Measurements from ENCODE around the gene KDM4C. TPM values are rescaled to one million over a fixed set of nuclear protein-coding genes. Genes with fewer than 3 reads are reported as not detected.

The KDM4C gene
- total and polyA plus RNA-seq, 2 of the 8 experiments (the other 6 are each of a cell fraction or from before 2014, with no cell fraction given): 13.0 to 26.1 TPM

DNA sequence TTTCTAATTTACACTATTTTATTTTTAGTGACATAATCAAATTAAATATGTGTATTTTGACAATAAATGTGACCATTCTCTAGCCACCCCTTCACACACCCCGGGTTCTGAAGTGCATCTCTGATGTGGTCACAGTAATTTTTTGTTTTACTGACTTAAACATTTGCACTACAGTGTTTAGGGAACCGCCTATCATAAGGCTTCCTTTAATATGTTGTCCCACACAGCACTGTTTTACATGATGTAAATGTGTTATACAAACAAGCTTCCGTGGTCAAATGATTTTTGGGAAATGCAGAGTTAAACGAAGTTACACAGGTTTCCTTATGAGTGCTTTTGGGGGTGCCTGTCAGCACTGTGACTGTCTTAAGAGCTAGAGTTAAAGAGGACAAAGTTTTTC, 86.5 kb downstream of the KDM4C start (continued):
- TF ChIP-seq, protein P1, sequence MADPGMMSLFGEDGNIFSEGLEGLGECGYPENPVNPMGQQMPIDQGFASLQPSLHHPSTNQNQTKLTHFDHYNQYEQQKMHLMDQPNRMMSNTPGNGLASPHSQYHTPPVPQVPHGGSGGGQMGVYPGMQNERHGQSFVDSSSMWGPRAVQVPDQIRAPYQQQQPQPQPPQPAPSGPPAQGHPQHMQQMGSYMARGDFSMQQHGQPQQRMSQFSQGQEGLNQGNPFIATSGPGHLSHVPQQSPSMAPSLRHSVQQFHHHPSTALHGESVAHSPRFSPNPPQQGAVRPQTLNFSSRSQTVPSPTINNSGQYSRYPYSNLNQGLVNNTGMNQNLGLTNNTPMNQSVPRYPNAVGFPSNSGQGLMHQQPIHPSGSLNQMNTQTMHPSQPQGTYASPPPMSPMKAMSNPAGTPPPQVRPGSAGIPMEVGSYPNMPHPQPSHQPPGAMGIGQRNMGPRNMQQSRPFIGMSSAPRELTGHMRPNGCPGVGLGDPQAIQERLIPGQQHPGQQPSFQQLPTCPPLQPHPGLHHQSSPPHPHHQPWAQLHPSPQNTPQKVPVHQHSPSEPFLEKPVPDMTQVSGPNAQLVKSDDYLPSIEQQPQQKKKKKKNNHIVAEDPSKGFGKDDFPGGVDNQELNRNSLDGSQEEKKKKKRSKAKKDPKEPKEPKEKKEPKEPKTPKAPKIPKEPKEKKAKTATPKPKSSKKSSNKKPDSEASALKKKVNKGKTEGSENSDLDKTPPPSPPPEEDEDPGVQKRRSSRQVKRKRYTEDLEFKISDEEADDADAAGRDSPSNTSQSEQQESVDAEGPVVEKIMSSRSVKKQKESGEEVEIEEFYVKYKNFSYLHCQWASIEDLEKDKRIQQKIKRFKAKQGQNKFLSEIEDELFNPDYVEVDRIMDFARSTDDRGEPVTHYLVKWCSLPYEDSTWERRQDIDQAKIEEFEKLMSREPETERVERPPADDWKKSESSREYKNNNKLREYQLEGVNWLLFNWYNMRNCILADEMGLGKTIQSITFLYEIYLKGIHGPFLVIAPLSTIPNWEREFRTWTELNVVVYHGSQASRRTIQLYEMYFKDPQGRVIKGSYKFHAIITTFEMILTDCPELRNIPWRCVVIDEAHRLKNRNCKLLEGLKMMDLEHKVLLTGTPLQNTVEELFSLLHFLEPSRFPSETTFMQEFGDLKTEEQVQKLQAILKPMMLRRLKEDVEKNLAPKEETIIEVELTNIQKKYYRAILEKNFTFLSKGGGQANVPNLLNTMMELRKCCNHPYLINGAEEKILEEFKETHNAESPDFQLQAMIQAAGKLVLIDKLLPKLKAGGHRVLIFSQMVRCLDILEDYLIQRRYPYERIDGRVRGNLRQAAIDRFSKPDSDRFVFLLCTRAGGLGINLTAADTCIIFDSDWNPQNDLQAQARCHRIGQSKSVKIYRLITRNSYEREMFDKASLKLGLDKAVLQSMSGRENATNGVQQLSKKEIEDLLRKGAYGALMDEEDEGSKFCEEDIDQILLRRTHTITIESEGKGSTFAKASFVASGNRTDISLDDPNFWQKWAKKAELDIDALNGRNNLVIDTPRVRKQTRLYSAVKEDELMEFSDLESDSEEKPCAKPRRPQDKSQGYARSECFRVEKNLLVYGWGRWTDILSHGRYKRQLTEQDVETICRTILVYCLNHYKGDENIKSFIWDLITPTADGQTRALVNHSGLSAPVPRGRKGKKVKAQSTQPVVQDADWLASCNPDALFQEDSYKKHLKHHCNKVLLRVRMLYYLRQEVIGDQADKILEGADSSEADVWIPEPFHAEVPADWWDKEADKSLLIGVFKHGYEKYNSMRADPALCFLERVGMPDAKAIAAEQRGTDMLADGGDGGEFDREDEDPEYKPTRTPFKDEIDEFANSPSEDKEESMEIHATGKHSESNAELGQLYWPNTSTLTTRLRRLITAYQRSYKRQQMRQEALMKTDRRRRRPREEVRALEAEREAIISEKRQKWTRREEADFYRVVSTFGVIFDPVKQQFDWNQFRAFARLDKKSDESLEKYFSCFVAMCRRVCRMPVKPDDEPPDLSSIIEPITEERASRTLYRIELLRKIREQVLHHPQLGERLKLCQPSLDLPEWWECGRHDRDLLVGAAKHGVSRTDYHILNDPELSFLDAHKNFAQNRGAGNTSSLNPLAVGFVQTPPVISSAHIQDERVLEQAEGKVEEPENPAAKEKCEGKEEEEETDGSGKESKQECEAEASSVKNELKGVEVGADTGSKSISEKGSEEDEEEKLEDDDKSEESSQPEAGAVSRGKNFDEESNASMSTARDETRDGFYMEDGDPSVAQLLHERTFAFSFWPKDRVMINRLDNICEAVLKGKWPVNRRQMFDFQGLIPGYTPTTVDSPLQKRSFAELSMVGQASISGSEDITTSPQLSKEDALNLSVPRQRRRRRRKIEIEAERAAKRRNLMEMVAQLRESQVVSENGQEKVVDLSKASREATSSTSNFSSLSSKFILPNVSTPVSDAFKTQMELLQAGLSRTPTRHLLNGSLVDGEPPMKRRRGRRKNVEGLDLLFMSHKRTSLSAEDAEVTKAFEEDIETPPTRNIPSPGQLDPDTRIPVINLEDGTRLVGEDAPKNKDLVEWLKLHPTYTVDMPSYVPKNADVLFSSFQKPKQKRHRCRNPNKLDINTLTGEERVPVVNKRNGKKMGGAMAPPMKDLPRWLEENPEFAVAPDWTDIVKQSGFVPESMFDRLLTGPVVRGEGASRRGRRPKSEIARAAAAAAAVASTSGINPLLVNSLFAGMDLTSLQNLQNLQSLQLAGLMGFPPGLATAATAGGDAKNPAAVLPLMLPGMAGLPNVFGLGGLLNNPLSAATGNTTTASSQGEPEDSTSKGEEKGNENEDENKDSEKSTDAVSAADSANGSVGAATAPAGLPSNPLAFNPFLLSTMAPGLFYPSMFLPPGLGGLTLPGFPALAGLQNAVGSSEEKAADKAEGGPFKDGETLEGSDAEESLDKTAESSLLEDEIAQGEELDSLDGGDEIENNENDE (IDR thresholded peaks at IDR 0.05; ENCODE audit: insufficient replicate concordance, low read length): no peak
- TF ChIP-seq GTF2F1 (IDR thresholded peaks at IDR 0.05; ENCODE audit: borderline replicate concordance, low read depth, low read length) (no peak), SUZ12 (IDR thresholded peaks at IDR 0.05; ENCODE audit: low read length) (no peak)

All from H1 (cell line).